GM21786 (cell line): ENCODE results near the gene IQCE.
A peak's percentile ranks its signal among the peaks of the same experiment; 100 is the strongest.
"Not testable (repeated sequence)": the region's sequence is repeated elsewhere in the genome, so short reads cannot be mapped to it uniquely, and the experiment has no call there.

ENCODE experiments used
- ATAC-seq: cut with Tn5 transposase; IDR thresholded peaks from one replicate; pipeline ENCODE4 v1.9.1; 2021; ENCODE audit not compliant: unreplicated experiment

IQCE gene

GRCh38 chr7:2553108-2553507 lies 5.7 kb upstream of the IQCE start:
- ATAC-seq = no peak

- ATAC-seq = no peak
These were observed 4.8 kb upstream of the IQCE start for GRCh38 chr7:2553831-2554581.

DNA sequence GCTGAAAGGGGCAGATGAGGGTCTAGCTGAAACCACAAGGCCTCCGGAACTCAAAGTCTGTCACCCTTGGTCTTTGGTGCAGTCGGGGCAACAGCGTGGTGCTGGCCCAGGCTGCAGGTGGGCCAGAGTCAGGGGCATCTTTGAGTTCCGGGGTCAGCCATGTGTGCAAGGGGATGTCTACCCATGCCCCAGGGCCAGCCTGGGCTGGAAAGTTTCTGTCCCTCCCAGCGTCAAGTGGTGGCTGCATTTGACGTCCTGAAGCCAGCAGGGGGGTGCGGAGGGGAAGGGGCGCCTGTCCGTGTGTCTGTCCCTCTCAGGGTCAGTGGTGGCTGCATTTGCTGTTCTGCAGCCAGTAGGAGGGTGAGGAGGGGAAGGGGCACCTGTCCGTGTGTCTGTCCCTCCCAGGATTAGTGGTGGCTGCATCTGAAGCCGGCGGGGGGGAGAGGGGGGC lies 4.1 kb upstream of the IQCE start:
- ATAC-seq = no peak

DNA sequence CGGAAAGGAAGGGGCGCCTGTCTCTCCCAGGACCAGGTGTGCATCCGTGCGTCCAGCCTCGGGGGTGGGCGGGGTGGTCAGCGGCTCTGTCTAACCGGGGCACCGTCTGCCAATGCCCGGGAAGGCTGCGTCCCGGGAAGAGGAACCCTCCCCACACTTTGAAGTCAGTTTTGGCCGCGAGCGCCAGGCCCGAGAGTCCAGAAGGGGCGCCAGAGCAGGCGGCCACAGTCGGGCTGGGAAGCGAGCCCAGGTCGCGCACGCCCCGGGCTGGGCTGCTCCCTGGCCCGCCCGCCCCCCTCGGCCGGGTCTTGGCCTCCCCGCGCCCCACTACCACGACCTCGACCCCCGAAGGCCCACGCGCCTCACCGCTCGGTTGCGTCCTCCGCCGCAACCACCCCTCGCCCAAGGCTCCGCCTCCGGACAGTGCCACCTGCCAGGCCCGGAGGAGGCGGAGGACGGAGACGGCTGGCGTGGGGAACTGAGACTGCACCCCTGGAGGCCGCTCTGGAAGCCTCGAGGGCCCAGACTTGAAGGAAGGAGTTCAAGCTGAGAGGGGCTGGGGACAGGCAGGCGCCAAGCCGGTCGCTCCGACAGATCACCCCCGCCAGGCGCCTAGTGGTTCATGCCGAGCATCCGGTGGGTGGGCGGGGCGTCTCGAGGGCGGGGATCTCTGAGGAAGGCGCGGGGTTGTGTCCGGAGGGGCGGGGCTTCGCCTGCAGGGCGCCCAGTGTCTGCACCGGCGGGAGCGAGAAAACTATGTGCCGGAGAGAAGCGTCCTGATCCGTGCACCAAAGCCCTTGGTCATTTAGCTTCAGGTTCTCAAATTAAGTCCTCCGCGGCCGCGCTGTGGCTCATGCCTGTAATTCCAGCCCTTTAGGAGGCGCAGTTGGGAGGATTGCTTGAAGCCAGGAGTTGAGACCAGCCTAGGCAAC lies 3.4 kb upstream of the IQCE start, which contains the start of gene BRAT1:
Gene BRAT1, minus strand, starts transcription at position 404 of the 932 bp plus-strand sequence. CDS start 1,093 bp downstream, outside the sequence.
- ATAC-seq = peak; percentile 72

DNA sequence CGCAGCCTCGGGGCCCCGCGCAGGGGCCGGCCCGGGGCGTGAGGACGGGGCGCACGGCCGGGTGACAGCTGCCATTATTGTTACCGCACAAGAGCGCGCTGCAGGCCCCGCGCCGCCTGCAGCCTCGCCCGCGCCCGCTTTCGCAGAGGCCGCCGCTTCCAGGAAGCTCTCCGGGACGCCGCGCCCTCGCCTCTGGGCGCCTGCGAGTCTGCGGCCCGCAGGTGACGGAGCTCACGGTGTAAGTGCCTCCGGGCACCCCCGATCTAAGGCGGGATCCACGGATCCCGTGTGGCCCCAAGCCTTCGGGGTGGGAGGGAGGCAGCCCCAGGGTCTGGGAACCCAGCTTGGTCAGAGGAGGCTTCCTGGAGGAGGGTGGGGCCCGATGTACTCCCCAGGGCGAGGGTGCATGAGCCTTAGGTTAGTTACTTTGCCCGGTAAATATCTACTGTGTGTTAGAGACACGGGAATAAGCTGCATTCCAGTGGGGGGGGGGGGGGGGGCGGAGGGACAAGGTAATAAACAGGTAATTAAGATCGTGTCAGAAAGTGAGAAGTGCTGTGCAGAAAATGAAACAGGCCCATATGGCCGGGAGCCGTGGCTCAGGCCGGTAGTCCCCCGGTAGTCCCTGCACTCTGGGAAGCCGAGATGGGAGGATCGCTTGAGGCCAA lies 638 bp downstream of the IQCE start:
- peak; percentile 2 for ATAC-seq

DNA sequence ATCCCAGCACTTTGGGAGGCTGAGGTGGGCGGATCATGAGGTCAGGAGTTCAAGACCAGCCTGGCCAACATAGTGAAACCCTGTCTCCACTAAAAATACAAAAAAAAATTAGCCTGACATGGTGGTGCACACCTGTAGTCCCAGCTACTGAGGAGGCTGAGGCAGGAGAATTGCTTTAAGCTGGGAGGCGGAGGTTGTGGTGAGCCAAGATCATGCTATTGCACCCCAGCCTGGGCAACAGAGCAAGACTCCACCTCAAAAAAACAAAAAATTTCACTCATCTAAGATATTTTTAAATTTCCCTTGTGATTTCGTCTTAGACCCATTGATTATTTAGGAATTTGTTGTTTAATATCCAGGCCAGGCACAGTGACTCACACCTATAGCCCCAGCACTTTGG lies 5.2 kb downstream of the IQCE start:
- ATAC-seq = not testable (repeated sequence)

DNA sequence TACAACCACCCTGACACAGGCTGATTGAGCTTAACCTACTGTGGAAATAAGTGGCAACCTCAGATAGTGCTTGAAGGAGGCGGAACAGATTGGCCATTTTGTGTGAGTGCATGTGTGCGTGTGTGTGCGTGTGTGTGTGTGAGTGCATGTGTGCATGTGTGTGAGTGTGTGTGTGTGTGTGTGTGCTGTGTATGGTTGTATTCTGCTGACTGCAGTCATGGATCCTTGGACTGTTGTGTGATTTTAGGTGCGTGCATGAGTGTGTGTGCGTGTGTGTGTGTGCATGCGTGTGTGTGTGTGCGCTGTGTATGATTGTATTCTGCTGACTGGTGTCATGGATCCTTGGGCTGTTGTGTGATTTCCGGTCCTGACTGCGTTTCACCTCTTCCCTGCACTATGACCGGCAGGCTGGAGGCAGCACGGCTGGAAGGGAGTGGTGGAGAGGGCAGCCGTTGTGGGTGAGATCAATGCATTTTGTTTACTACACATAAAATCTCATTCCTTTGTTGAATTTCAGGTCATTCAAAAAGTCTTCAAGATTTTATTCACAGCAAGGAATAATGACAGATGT lies 6.3 kb downstream of the IQCE start:
- no peak for ATAC-seq

- no peak for ATAC-seq
These were observed 7.6 kb downstream of the IQCE start for GRCh38 chr7:2566348-2566889.

- ATAC-seq = peak; percentile 89
These were observed 8.3 kb downstream of the IQCE start for GRCh38 chr7:2566890-2567678.

- ATAC-seq = no peak
These were observed 9.0 kb downstream of the IQCE start for GRCh38 chr7:2567679-2568278.

GRCh38 chr7:2568521-2569223 lies 9.9 kb downstream of the IQCE start:
- ATAC-seq = no peak

- no peak for ATAC-seq
These were observed 10.6 kb downstream of the IQCE start for GRCh38 chr7:2569421-2569820.

DNA sequence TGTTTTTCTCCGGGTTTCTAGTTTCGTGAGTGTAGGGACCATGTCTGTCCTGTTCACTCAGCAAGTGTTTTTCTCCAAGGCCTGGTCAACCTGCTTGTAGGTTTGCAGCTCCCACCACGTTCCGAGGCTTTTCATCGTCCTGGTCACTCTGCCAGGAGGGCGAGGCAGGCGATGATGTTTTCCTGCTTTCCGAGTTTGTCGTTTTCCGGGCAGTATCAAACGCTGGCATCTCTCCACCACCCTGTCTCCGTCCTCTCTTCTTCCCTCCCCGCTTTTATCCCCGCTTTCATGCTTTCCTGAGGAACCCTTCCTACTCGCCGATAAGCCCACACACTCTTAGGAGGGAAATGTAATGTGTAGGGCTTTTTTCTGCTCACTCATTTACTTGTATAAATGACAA lies 11.2 kb downstream of the IQCE start:
- ATAC-seq = no peak

GRCh38 chr7:2571409-2571808 lies 12.6 kb downstream of the IQCE start:
- ATAC-seq = no peak

- no peak for ATAC-seq
These were observed 13.5 kb downstream of the IQCE start for GRCh38 chr7:2572101-2572842.

- no peak for ATAC-seq
These were observed 15.0 kb downstream of the IQCE start for GRCh38 chr7:2573761-2574160.

DNA sequence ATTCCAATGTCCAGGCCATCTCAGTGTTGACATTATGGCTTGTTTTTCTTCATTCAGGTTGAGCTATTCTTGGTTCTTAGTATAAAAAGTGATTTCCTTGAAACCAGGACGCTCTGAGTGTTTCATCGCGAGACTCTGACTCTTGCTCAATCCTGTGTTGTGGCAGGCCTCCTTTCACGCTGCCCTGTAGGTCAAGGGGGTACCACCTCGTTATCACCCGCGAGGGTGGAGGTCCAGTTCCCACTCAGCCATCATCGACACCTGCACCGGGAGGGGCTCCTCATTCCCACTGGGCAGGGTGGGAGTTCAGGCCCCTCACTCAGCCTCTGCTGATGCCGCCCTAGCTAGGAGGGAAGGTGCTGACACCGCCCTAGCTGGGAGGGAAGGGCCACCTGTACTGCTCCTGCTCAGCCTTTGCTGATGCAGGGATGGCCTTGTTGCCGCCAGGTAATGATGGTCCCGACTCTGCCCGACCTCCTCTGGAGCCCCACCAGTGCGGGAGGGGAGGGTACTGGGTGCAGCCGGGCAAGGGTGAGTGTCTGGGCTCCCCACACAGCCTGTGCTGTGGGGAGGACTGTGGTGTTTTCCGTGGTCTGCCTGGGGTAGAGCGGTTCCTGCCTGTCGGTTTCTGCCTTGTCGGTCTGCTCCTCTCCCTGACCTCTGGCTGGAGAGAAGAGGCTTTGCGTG lies 16.4 kb downstream of the IQCE start:
- no peak for ATAC-seq
